Esophagus mucosa (tissue), 1 donor: ENCODE measurements around the gene TOLLIP. TPM values are rescaled to one million over a fixed set of nuclear protein-coding genes. Genes with fewer than 3 reads are reported as not detected.
"Not testable (repeated sequence)": the region's sequence is repeated elsewhere in the genome, so short reads cannot be mapped to it uniquely, and the experiment has no call there.

Source experiments
- ATAC-seq: fragments of 200-7000 bp; cut with Tn5 transposase; one replicate; pipeline ENCODE4 v1.9.1; 2020
- total RNA-seq: library from RNA; stranded (reverse); gene quantifications from one replicate; pipeline ENCODE4 v1.2.4, GENCODE V29; 2023
- donor health status: DM: yes; HTN: yes; CAD: no.

Gene TOLLIP
- total RNA-seq, 1 donor from 2014 or later: 118 TPM

- ATAC-seq: no peak
Measured at GRCh38 chr11:1343391-1344055, 34.1 kb upstream of the TOLLIP start.

GRCh38 chr11:1342946-1343345 is 33.5 kb upstream of the TOLLIP start:
- no peak for ATAC-seq

GRCh38 chr11:1341928-1342524 is 32.6 kb upstream of the TOLLIP start:
- no peak for ATAC-seq

- ATAC-seq: not testable (repeated sequence)
Measured at GRCh38 chr11:1341226-1341625, 31.8 kb upstream of the TOLLIP start.

- ATAC-seq: no peak
Measured at GRCh38 chr11:1340111-1340510, 30.7 kb upstream of the TOLLIP start.

GRCh38 chr11:1339066-1339675 is 29.7 kb upstream of the TOLLIP start:
- ATAC-seq: no peak

GRCh38 chr11:1338201-1339065 is 29.0 kb upstream of the TOLLIP start:
- ATAC-seq: no peak

- no peak for ATAC-seq
Measured at GRCh38 chr11:1337647-1338007, 28.2 kb upstream of the TOLLIP start.

- peak; percentile 56 for ATAC-seq
Measured at GRCh38 chr11:1336836-1337646, 27.6 kb upstream of the TOLLIP start.

GRCh38 chr11:1335811-1336761 is 26.7 kb upstream of the TOLLIP start:
- ATAC-seq: peak; percentile 76

- no peak for ATAC-seq
Measured at GRCh38 chr11:1335264-1335810, 25.9 kb upstream of the TOLLIP start.

GRCh38 chr11:1333860-1334259 is 24.4 kb upstream of the TOLLIP start:
- ATAC-seq: no peak

GRCh38 chr11:1333091-1333772 is 23.8 kb upstream of the TOLLIP start:
- no peak for ATAC-seq

- no peak for ATAC-seq
Measured at GRCh38 chr11:1330473-1330872, 21.0 kb upstream of the TOLLIP start.

- ATAC-seq: no peak
Measured at GRCh38 chr11:1327064-1327460, 17.6 kb upstream of the TOLLIP start.

- no peak for ATAC-seq
Measured at GRCh38 chr11:1326435-1327063, 17.1 kb upstream of the TOLLIP start.

GRCh38 chr11:1323774-1324173 is 14.3 kb upstream of the TOLLIP start:
- ATAC-seq: no peak

- no peak for ATAC-seq
Measured at GRCh38 chr11:1317993-1318392, 8.6 kb upstream of the TOLLIP start.

GRCh38 chr11:1317432-1317831 is 8.0 kb upstream of the TOLLIP start:
- peak; percentile 76 for ATAC-seq
